Measurements from ENCODE around the gene NUP107. TPM values are rescaled to one million over a fixed set of nuclear protein-coding genes. Genes with fewer than 3 reads are reported as not detected.
A peak's percentile ranks its signal among the peaks of the same experiment; 100 is the strongest.

The NUP107 gene
- total and polyA plus RNA-seq, 7 donors: 6.0 to 34.3 (median 24.2) TPM

GRCh38 chr12:68785358-68785757, 98.6 kb downstream of the NUP107 start:
- no peak for DNase-seq
- Histone ChIP-seq H3K36me3 (no peaks in the 10 kb centered on the region), H3K27ac (peak overlapping the region in 2 of 4 donors; percentile 2 to 5), H3K4me1 (no peaks in the 10 kb centered on the region), H3K9me3 (no peaks in the 10 kb centered on the region), H3K4me3 (no peak overlapping the region), H3K27me3 (no peaks in the 10 kb centered on the region)
- intact Hi-C loops (cut with DNase I): no loop called here
- whole genome bisulfite sequencing, 2 donors: 79 to 80% methylated on average over 2 of the region's 2 CpGs
- TF ChIP-seq CTCF (IDR thresholded peaks at IDR 0.05): no peak
- TF ChIP-seq POLR2A (IDR thresholded peaks at IDR 0.05): no peak
- TF ChIP-seq POLR2AphosphoS5 (IDR thresholded peaks at IDR 0.05): no peak
- TF ChIP-seq EP300 (IDR thresholded peaks at IDR 0.05): no peak

- Histone ChIP-seq H3K9me3 (no peaks in the 10 kb centered on the region), H3K27ac (peak overlapping the region in 1 of 4 donors; percentile 5), H3K27me3 (no peaks in the 10 kb centered on the region), H3K4me3 (no peak overlapping the region), H3K4me1 (no peaks in the 10 kb centered on the region), H3K36me3 (no peaks in the 10 kb centered on the region)
- DNase-seq: no peak
- TF ChIP-seq POLR2A (IDR thresholded peaks at IDR 0.05) (no peak), CTCF (IDR thresholded peaks at IDR 0.05) (no peak), POLR2AphosphoS5 (IDR thresholded peaks at IDR 0.05) (no peak), EP300 (IDR thresholded peaks at IDR 0.05) (no peak)
- intact Hi-C loops (cut with DNase I): no loop called here
- WGBS, 2 donors: 82 to 95% methylated on average over 5 of the region's 5 CpGs
Measured at GRCh38 chr12:68785823-68786222, 99.0 kb downstream of the NUP107 start.

- Histone ChIP-seq H3K27ac (peak overlapping the region in 3 of 4 donors; percentile 19 to 53 (median 47)), H3K36me3 (no peaks in the 10 kb centered on the region)
- TF ChIP-seq POLR2A (IDR thresholded peaks at IDR 0.05) (no peak), POLR2AphosphoS5 (IDR thresholded peaks at IDR 0.05) (no peak), CTCF (IDR thresholded peaks at IDR 0.05) (no peak), EP300 (IDR thresholded peaks at IDR 0.05) (no peak)
Measured at GRCh38 chr12:68786929-68787328, 100.2 kb downstream of the NUP107 start.

GRCh38 chr12:68788554-68789143, 101.9 kb downstream of the NUP107 start:
- TF ChIP-seq CTCF (IDR thresholded peaks at IDR 0.05): no peak
- no peak for TF ChIP-seq EP300 (IDR thresholded peaks at IDR 0.05)
- no peak for TF ChIP-seq POLR2AphosphoS5 (IDR thresholded peaks at IDR 0.05)
- TF ChIP-seq POLR2A (IDR thresholded peaks at IDR 0.05): no peak
- peak overlapping the region in 1 of 4 donors; percentile 47 for H3K27ac ChIP-seq

More at GRCh38 chr12:68786929-68787328, 100.2 kb downstream of the NUP107 start:
- intact Hi-C loops (cut with DNase I): no loop called here
- WGBS, 2 donors: 73 to 85% methylated on average over 2 of the region's 2 CpGs
- H3K4me3 ChIP-seq: no peak overlapping the region
- no peak for DNase-seq
- no peaks in the 10 kb centered on the region for H3K27me3 ChIP-seq
- H3K4me1 ChIP-seq: no peaks in the 10 kb centered on the region
- H3K9me3 ChIP-seq: no peaks in the 10 kb centered on the region

More at GRCh38 chr12:68788554-68789143, 101.9 kb downstream of the NUP107 start:
- DNase-seq: no peak
- Histone ChIP-seq H3K4me1 (no peaks in the 10 kb centered on the region), H3K36me3 (no peaks in the 10 kb centered on the region), H3K27me3 (no peaks in the 10 kb centered on the region), H3K9me3 (no peaks in the 10 kb centered on the region), H3K4me3 (no peak overlapping the region)
- 94 to 98% methylated on average over 3 of the region's 3 CpGs for WGBS, 2 donors
- intact Hi-C loops (cut with DNase I): no loop called here

Measured in sigmoid colon (tissue), 7 donors.